Psoas muscle (tissue), 8 donors: Measurements from ENCODE around the gene SGPP1. TPM values are rescaled to one million over a fixed set of nuclear protein-coding genes. Genes with fewer than 3 reads are reported as not detected.
A peak's percentile ranks its signal among the peaks of the same experiment; 100 is the strongest.

Experiments used
- ATAC-seq, 4 donors: fragments of 200-7000 bp; cut with Tn5 transposase; one replicate each; pipeline ENCODE4 v1.9.1; 2020; ENCODE audit warnings: moderate library complexity in 3 of 4, mild to moderate bottlenecking in 2 of 4
- DNase-seq, 2 donors: peaks; one replicate each; pipeline ENCODE4 v3.0.0-alpha.2; 2020
- H3K27ac ChIP-seq: fragments of 200-600 bp; one replicate; pipeline ENCODE4 v1.8.0; 2022
- H3K27me3 ChIP-seq, 3 donors: fragments of 200-600 bp in 1 of 3; one replicate each; pipeline versions ENCODE4 v1.6.1 to v1.8.0; 2013 to 2022; ENCODE audit warnings: low read length in 2 of 3, mild to moderate bottlenecking in 2 of 3, moderate library complexity in 1 of 3; ENCODE audit not compliant: insufficient read depth in 3 of 3
- H3K36me3 ChIP-seq, 2 donors: fragments of 200-600 bp in 1 of 2; one replicate each; pipeline versions ENCODE4 v1.6.1 to v1.8.0; 2013 to 2022; ENCODE audit warnings: low read depth in 1 of 2, mild to moderate bottlenecking in 1 of 2, moderate library complexity in 1 of 2; ENCODE audit not compliant: insufficient read depth in 1 of 2
- H3K4me1 ChIP-seq: fragments of 200-600 bp; one replicate; pipeline ENCODE4 v1.8.0; 2022
- H3K4me3 ChIP-seq: fragments of 200-600 bp; one replicate; pipeline ENCODE4 v1.8.0; 2022; ENCODE audit warnings: mild to moderate bottlenecking
- H3K9me3 ChIP-seq: fragments of 200-600 bp; one replicate; pipeline ENCODE4 v1.8.0; 2022
- WGBS, 3 donors: extraction: QIAGEN DNeasy Blood & Tissue Kit; methylation state at CpG; one replicate each; pipeline versions ENCODE4 v1.1.6 to v1.1.7; 2013; 5-methylcytosine and 5-hydroxymethylcytosine counted together
- intact Hi-C, 2 donors: fragments of 100-400 bp; cut with DNase I; formaldehyde crosslinking; loops; one replicate each; pipeline versions ENCODE4 v1.11.0 to v1.14.2; 2022
- polyA plus RNA-seq, 3 donors: library from polyadenylated mRNA; stranded (reverse); fragments of 200-250 nt; gene quantifications; one replicate each; pipeline ENCODE4 v1.2.3, GENCODE V29; 2013
- total RNA-seq, 4 donors: library from RNA; stranded (reverse); fragmentation: NEBNext Ultra II Directional in 2 of 4; extraction: Animal tissue kit (Norgen Biotek cat#: 25700) in 2 of 4; gene quantifications; one replicate each; pipeline versions ENCODE4 v1.2.1 to v1.2.4, GENCODE V29; 2021 to 2023
- TF ChIP-seq, protein P1 (sequence below): fragments of 200-600 bp; IDR thresholded peaks from one replicate; pipeline ENCODE4 v1.8.0; 2022; ENCODE audit warnings: antibody characterized with exemption
- donor health status: healthy with polysubstance abuse.
- donor health status: DM: no; HTN: no; CAD: no; lungs with moderate emphysema.
- donor health status: Bipolar disorder and iron deficiency.
- donor health status: healthy.
- donor health status: DM: yes; HTN: yes; CAD: no.
- donor health status: DM: no; HTN: no; CAD: no.
- donor health status: DM: no; HTN: no; CAD: no.
- donor health status: DM: yes; HTN: yes; CAD: no.

Gene SGPP1
- total and polyA plus RNA-seq, 7 donors, result 3.1 to 7.6 (median 4.7) TPM

- no peak for ATAC-seq
- H3K4me1 ChIP-seq, result peaks cover 5% of the 10 kb centered on the region
- intact Hi-C loops, result no loop called here
- no peak for DNase-seq
- no peak overlapping the region for H3K4me3 ChIP-seq
- H3K36me3 ChIP-seq, result peaks cover 0 to 9% of the 10 kb centered on the region in 2 donors
- 90 to 96% (median 95%) methylated on average over 2 of the region's 2 CpGs for whole genome bisulfite sequencing, 3 donors
- peaks cover 14% of the 10 kb centered on the region for H3K9me3 ChIP-seq
- H3K27me3 ChIP-seq, result no peaks in the 10 kb centered on the region
- TF ChIP-seq, protein P1, sequence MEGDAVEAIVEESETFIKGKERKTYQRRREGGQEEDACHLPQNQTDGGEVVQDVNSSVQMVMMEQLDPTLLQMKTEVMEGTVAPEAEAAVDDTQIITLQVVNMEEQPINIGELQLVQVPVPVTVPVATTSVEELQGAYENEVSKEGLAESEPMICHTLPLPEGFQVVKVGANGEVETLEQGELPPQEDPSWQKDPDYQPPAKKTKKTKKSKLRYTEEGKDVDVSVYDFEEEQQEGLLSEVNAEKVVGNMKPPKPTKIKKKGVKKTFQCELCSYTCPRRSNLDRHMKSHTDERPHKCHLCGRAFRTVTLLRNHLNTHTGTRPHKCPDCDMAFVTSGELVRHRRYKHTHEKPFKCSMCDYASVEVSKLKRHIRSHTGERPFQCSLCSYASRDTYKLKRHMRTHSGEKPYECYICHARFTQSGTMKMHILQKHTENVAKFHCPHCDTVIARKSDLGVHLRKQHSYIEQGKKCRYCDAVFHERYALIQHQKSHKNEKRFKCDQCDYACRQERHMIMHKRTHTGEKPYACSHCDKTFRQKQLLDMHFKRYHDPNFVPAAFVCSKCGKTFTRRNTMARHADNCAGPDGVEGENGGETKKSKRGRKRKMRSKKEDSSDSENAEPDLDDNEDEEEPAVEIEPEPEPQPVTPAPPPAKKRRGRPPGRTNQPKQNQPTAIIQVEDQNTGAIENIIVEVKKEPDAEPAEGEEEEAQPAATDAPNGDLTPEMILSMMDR, result no peak
- H3K27ac ChIP-seq, result no peak overlapping the region
Observed at GRCh38 chr14:63717702-63718101, 10.2 kb downstream of the SGPP1 start.

DNA sequence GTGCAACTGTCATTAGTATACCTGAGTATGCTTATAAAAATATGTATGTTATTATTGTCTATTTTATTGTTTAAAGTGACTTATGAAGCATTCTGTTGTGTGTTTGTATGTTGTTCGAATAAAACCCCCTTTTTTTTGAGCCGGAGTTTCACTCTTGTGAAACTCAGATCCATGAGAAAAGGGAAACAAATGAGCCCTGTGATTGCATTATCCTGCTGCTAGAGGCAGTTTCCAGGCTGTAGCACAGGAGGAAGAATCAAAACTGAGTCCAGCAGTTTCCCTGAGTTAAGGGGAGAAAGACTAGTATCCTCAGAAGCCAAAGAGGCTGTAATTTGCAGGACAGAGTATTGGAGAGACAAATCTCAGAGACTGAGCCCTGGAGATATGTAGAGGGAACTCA lies 12.5 kb downstream of the SGPP1 start:
- 92 to 100% (median 95%) methylated on average over 2 of the region's 2 CpGs for WGBS, 3 donors
- ATAC-seq (no peak), DNase-seq (no peak)
- intact Hi-C loops, result no loop called here
- Histone ChIP-seq H3K36me3 (no peaks in the 10 kb centered on the region), H3K4me3 (no peak overlapping the region), H3K27ac (no peak overlapping the region), H3K27me3 (no peaks in the 10 kb centered on the region), H3K9me3 (peaks cover 14% of the 10 kb centered on the region), H3K4me1 (peaks cover 5% of the 10 kb centered on the region)
- TF ChIP-seq, protein P1, result no peak

- ATAC-seq, result peak in 1 of 4 donors; percentile 37
- intact Hi-C loops, result no loop called here
Observed at GRCh38 chr14:63713764-63714163, 14.1 kb downstream of the SGPP1 start.

GRCh38 chr14:63713058-63713457 lies 14.8 kb downstream of the SGPP1 start:
- WGBS, 3 donors, result 88 to 90% (median 90%) methylated on average over 2 of the region's 2 CpGs
- Histone ChIP-seq H3K27me3 (no peaks in the 10 kb centered on the region), H3K27ac (no peak overlapping the region), H3K4me1 (peaks cover 5% of the 10 kb centered on the region), H3K9me3 (peaks cover 8% of the 10 kb centered on the region), H3K36me3 (no peaks in the 10 kb centered on the region), H3K4me3 (no peak overlapping the region)
- TF ChIP-seq, protein P1, result no peak
- no peak for DNase-seq
- no peak for ATAC-seq
- intact Hi-C loops, result no loop called here

More at GRCh38 chr14:63713764-63714163, 14.1 kb downstream of the SGPP1 start:
- H3K9me3 ChIP-seq, result peaks cover 14% of the 10 kb centered on the region
- no peak for DNase-seq
- no peaks in the 10 kb centered on the region for H3K27me3 ChIP-seq
- no peaks in the 10 kb centered on the region for H3K36me3 ChIP-seq
- TF ChIP-seq, protein P1, result no peak
- H3K27ac ChIP-seq, result no peak overlapping the region
- peaks cover 5% of the 10 kb centered on the region for H3K4me1 ChIP-seq
- no peak overlapping the region for H3K4me3 ChIP-seq

- intact Hi-C loops, result no loop called here
- H3K27me3 ChIP-seq, result no peaks in the 10 kb centered on the region
- ATAC-seq (no peak), DNase-seq (no peak)
- no peaks in the 10 kb centered on the region for H3K9me3 ChIP-seq
- TF ChIP-seq, protein P1, result no peak
- H3K4me1 ChIP-seq, result peaks cover 5% of the 10 kb centered on the region
- no peak overlapping the region for H3K4me3 ChIP-seq
- H3K27ac ChIP-seq, result no peak overlapping the region
- no peaks in the 10 kb centered on the region for H3K36me3 ChIP-seq
Observed at GRCh38 chr14:63712123-63712522, 15.7 kb downstream of the SGPP1 start.
